ENCODE data around the gene FBXL19. TPM values are rescaled to one million over a fixed set of nuclear protein-coding genes. Genes with fewer than 3 reads are reported as not detected.

The FBXL19 gene
- total and polyA plus RNA-seq, 2 of the 13 experiments (the other 11 are each of a cell fraction or from before 2014, with no cell fraction given), result 6.0 to 13.7 TPM

- no peak for TF ChIP-seq NBN (conservative IDR thresholded peaks at IDR 0.05)
- TF ChIP-seq YEATS2 (CRISPR knock-in tag; IDR thresholded peaks at IDR 0.05; ENCODE audit: borderline replicate concordance), result no peak
- TF ChIP-seq KAT2B (IDR thresholded peaks at IDR 0.05; ENCODE audit: borderline replicate concordance, low read depth, low read length), result no peak
- no peak for TF ChIP-seq FOSL2 (CRISPR knock-in tag; IDR thresholded peaks at IDR 0.05)
- TF ChIP-seq ZSCAN29 (CRISPR knock-in tag; conservative IDR thresholded peaks at IDR 0.05), result no peak
- no peak; the same call in 1 of the 2 replicates for TF ChIP-seq NR2C2 (CRISPR knock-in tag; IDR thresholded peaks at IDR 0.05; ENCODE audit: borderline replicate concordance)
- TF ChIP-seq SOX13 (IDR thresholded peaks at IDR 0.05), result 0 out of 2 replicates have a peak, but pooled peaks have one; percentile 12
- no peak for TF ChIP-seq SOX13 (CRISPR knock-in tag; conservative IDR thresholded peaks at IDR 0.05 in 1 of 2, IDR thresholded peaks at IDR 0.05 in 1 of 2)
- no peak for TF ChIP-seq ZNF549 (CRISPR knock-in tag; IDR thresholded peaks at IDR 0.05)
- no peak for TF ChIP-seq KLF11 (CRISPR knock-in tag; IDR thresholded peaks at IDR 0.05)
- TF ChIP-seq HDAC1 (CRISPR knock-in tag; IDR thresholded peaks at IDR 0.05), result 0 out of 2 replicates have a peak, but pooled peaks have one; percentile 35
- TF ChIP-seq HCFC1 (IDR thresholded peaks at IDR 0.05; ENCODE audit: low read depth, low read length), result no peak
- TF ChIP-seq PBX3 (CRISPR knock-in tag; IDR thresholded peaks at IDR 0.05; ENCODE audit: borderline replicate concordance), result no peak; the same call in 1 of the 2 replicates
- no peak for TF ChIP-seq SRSF9 (IDR thresholded peaks at IDR 0.05; ENCODE audit: borderline replicate concordance, insufficient read depth, low read depth, low read length, poor library complexity, severe bottlenecking)
- TF ChIP-seq NR0B2 (CRISPR knock-in tag; IDR thresholded peaks at IDR 0.05), result peak; percentile 9; the same call in 1 of the 2 replicates
- peak; percentile 68 for TF ChIP-seq ZNF430 (CRISPR knock-in tag; IDR thresholded peaks at IDR 0.05)
- peak; percentile 96 for TF ChIP-seq KDM2A (CRISPR knock-in tag; IDR thresholded peaks at IDR 0.05; ENCODE audit: borderline replicate concordance, low read depth)
- no peak; the same call in 1 of the 2 replicates for TF ChIP-seq SALL2 (CRISPR knock-in tag; IDR thresholded peaks at IDR 0.05)
- TF ChIP-seq GATAD1 (CRISPR knock-in tag; IDR thresholded peaks at IDR 0.05), result no peak
- TF ChIP-seq HHEX (CRISPR knock-in tag; IDR thresholded peaks at IDR 0.05), result no peak
- peak; percentile 11; the same call in 1 of the 2 replicates for TF ChIP-seq THAP11 (CRISPR knock-in tag; IDR thresholded peaks at IDR 0.05)
- TF ChIP-seq ZNF558 (CRISPR knock-in tag; IDR thresholded peaks at IDR 0.05; ENCODE audit: borderline replicate concordance), result no peak
- 0 out of 2 replicates have a peak, but pooled peaks have one; percentile 11 for TF ChIP-seq PAXIP1 (CRISPR knock-in tag; conservative IDR thresholded peaks at IDR 0.05)
- no peak for TF ChIP-seq ZSCAN20 (CRISPR knock-in tag; IDR thresholded peaks at IDR 0.05; ENCODE audit: borderline replicate concordance)
- no peak for TF ChIP-seq SMARCC2 (IDR thresholded peaks at IDR 0.05)
- TF ChIP-seq ZNF713 (CRISPR knock-in tag; IDR thresholded peaks at IDR 0.05), result peak; percentile 25; the same call in 1 of the 2 replicates
Observed at GRCh38 chr16:30948667-30949649, 25.6 kb downstream of the FBXL19 start, which contains the start of gene ORAI3 (continued).

Measured in HepG2 (cell line).